PC-9 (cell line): ENCODE results near the gene PRMT9. TPM values are rescaled to one million over a fixed set of nuclear protein-coding genes. Genes with fewer than 3 reads are reported as not detected.

ENCODE experiments used
- BruUV-seq: library from RNA; stranded (reverse); fragments of 400-500 nt; replicated peaks from 2 replicates; lab custom pipeline; 2021; lab: Mats Ljungman, UMichigan
- CTCF ChIA-PET: fragments of 300-600 bp; sonication (Branson Sonifier 250); formaldehyde crosslinking; loops from one replicate; lab custom pipeline; 2022; ENCODE audit warnings: antibody characterized with exemption; lab: Charles Lee
- POLR2A ChIA-PET: fragments of 300-600 bp; sonication (Branson Sonifier 250); formaldehyde crosslinking; loops from one replicate; lab custom pipeline; 2022; ENCODE audit warnings: antibody characterized with exemption; ENCODE audit not compliant: unreplicated experiment; lab: Charles Lee
- DNase-seq, 2 experiments: peaks; one replicate each; pipeline versions ENCODE4 v3.0.0 to v3.0.0-alpha.2; 2015 to 2022; ENCODE audit warnings: mixed read lengths in 1 of 2
- H2AFZ ChIP-seq: fragments of 200-600 bp; sonication (generic); 2 replicates; pipeline ENCODE4 v1.8.1; 2017; ENCODE audit warnings: antibody characterized with exemption
- H3F3A ChIP-seq: fragments of 200-600 bp; sonication (generic); 2 replicates; pipeline ENCODE4 v1.8.1; 2017; ENCODE audit warnings: antibody characterized with exemption, mild to moderate bottlenecking, low read depth; ENCODE audit not compliant: insufficient read depth
- H3K27ac ChIP-seq: fragments of 200-600 bp; sonication (generic); 2 replicates; pipeline ENCODE4 v1.6.1; 2016; ENCODE audit warnings: mixed run types
- H3K27me3 ChIP-seq: fragments of 200-600 bp; sonication (generic); 2 replicates; pipeline ENCODE4 v1.6.1; 2016; ENCODE audit warnings: low read depth, mixed run types; ENCODE audit not compliant: insufficient read depth
- H3K36me3 ChIP-seq: fragments of 200-600 bp; sonication (generic); 2 replicates; pipeline ENCODE4 v1.6.1; 2016; ENCODE audit warnings: low read depth, mixed run types
- H3K4me1 ChIP-seq: fragments of 200-600 bp; sonication (generic); replicated peaks from 2 replicates; pipeline ENCODE4 v1.6.1; 2016; ENCODE audit warnings: mixed run types; ENCODE audit not compliant: insufficient read depth
- H3K4me2 ChIP-seq: fragments of 200-600 bp; sonication (generic); 2 replicates; pipeline ENCODE4 v1.6.1; 2017; ENCODE audit warnings: mixed run types
- H3K4me3 ChIP-seq: fragments of 200-600 bp; sonication (generic); 2 replicates; pipeline ENCODE4 v1.6.1; 2016; ENCODE audit warnings: mixed run types
- H3K79me2 ChIP-seq: fragments of 200-600 bp; sonication (generic); 2 replicates; pipeline ENCODE4 v1.6.1; 2017; ENCODE audit warnings: low read depth, mixed run types
- H3K9me2 ChIP-seq: fragments of 200-600 bp; sonication (generic); 2 replicates; pipeline ENCODE4 v1.8.1; 2017; ENCODE audit warnings: mild to moderate bottlenecking; ENCODE audit not compliant: insufficient read depth
- H3K9me3 ChIP-seq: fragments of 200-600 bp; sonication (generic); 2 replicates; pipeline ENCODE4 v1.8.1; 2016; ENCODE audit warnings: low read depth; ENCODE audit not compliant: insufficient read depth
- H4K20me1 ChIP-seq: fragments of 200-600 bp; sonication (generic); 2 replicates; pipeline ENCODE4 v1.8.1; 2017; ENCODE audit not compliant: insufficient read depth
- EZH2 ChIP-seq: fragments of 200-600 bp; sonication (generic); IDR thresholded peaks from 2 replicates; pipeline ENCODE4 v1.8.0; 2017; ENCODE audit warnings: antibody characterized with exemption, low read depth
- intact Hi-C: fragments of 100-400 bp; cut with micrococcal nuclease; formaldehyde crosslinking; loops from one replicate; pipeline ENCODE4 v1.10.0; 2022; ENCODE audit not compliant: unreplicated experiment
- total RNA-seq: library from RNA; stranded (reverse); gene quantifications from 2 replicates; pipeline ENCODE4 v1.2.3, GENCODE V29; 2021
- TF ChIP-seq, protein P1 (sequence below): fragments of 200-600 bp; sonication (generic); conservative IDR thresholded peaks from 2 replicates; pipeline ENCODE4 v1.6.1; 2017; ENCODE audit warnings: mixed run types, antibody characterized with exemption, mild to moderate bottlenecking, moderate library complexity

PRMT9 gene
- total RNA-seq, 1 experiment from 2014 or later: 9.0 TPM

DNA sequence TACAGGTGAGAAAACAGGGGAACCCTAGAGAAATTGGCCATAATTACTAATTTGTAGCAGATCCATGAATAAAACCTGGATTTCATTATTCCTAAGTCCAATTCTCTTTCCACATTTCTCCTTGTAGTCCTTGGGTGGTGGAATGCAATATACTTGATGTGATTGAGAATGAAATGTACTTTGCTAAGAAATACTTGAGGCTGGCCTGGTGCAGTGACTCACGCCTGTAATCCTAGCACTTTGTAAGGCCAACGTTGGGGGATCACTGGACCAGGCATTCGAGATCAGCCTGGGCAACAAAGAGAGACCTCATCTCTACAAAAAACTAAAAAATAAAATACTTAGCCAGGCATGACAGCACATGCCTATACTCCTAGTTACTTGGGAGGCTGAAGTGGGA lies 50.9 kb downstream of the PRMT9 start:
- TF ChIP-seq, protein P1, sequence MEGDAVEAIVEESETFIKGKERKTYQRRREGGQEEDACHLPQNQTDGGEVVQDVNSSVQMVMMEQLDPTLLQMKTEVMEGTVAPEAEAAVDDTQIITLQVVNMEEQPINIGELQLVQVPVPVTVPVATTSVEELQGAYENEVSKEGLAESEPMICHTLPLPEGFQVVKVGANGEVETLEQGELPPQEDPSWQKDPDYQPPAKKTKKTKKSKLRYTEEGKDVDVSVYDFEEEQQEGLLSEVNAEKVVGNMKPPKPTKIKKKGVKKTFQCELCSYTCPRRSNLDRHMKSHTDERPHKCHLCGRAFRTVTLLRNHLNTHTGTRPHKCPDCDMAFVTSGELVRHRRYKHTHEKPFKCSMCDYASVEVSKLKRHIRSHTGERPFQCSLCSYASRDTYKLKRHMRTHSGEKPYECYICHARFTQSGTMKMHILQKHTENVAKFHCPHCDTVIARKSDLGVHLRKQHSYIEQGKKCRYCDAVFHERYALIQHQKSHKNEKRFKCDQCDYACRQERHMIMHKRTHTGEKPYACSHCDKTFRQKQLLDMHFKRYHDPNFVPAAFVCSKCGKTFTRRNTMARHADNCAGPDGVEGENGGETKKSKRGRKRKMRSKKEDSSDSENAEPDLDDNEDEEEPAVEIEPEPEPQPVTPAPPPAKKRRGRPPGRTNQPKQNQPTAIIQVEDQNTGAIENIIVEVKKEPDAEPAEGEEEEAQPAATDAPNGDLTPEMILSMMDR: no peak
- no peak for TF ChIP-seq EZH2
- H3F3A ChIP-seq: no peaks in the 10 kb centered on the region
- no peaks in the 10 kb centered on the region for H3K27me3 ChIP-seq
- H2AFZ ChIP-seq: no peak overlapping the region
- CTCF ChIA-PET: no interaction called here
- no peak overlapping the region for H3K4me2 ChIP-seq
- H3K36me3 ChIP-seq: peaks cover 10% of the 10 kb centered on the region
- no peaks in the 10 kb centered on the region for H3K79me2 ChIP-seq
- POLR2A ChIA-PET: no interaction called here
- no peaks in the 10 kb centered on the region for H3K9me2 ChIP-seq
- H4K20me1 ChIP-seq: no peaks in the 10 kb centered on the region
- BruUV-seq: no TSS peak
- no peak overlapping the region for H3K4me3 ChIP-seq
- intact Hi-C loops: no loop called here
- no peaks in the 10 kb centered on the region for H3K9me3 ChIP-seq
- H3K27ac ChIP-seq: no peak overlapping the region
- no peaks in the 10 kb centered on the region for H3K4me1 ChIP-seq
- DNase-seq: no peak

DNA sequence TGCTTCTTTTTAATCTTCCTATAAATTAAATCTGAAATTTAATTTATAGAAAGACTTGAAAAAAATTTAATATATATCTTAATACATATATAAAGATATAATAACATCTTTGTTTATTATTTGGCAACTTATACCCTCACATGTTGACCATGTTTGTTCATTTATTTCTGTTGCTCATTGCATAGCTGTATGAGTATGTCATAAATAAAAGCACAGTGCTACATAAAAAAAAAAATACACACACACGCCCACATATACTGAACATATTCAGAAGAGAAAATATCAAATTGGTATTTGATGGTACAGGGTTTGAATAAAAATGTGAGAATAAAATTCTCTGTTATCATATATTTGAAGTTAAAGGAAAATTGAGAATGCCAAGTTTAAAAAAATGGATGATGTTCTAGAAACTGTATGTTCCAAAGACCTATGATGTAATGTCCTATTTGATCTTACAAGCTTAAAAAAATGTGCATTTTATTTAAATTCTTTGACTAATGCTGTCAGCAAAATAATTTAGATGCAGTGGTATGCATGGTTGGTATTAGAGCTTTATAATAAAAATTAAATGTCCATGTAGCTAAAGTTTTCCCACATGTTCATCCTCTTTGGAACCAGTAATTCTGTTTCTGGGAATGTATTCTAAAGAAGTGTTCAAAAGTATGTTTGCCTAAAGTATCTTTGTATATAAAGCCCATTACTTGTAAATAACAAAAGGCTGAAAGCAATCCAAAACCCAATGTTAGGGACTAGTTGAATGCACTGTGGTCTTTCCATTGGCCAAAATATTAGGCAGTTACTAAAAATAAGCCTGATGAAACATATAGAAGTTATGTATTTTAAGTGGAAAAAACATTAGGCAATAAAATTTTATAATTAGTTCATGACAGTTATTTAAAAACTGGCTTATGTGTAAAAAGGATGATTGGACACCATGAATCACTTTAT lies 53.9 kb downstream of the PRMT9 start:
- no peaks in the 10 kb centered on the region for H4K20me1 ChIP-seq
- no peaks in the 10 kb centered on the region for H3K9me2 ChIP-seq
- no peak for DNase-seq
- intact Hi-C loops: no loop called here
- H3K4me1 ChIP-seq: no peaks in the 10 kb centered on the region
- BruUV-seq: no TSS peak
- H3K27ac ChIP-seq: no peak overlapping the region
- POLR2A ChIA-PET: no interaction called here
- H3K4me3 ChIP-seq: no peak overlapping the region
- H3F3A ChIP-seq: no peaks in the 10 kb centered on the region
- no peaks in the 10 kb centered on the region for H3K79me2 ChIP-seq
- TF ChIP-seq, protein P1: no peak
- no peak for TF ChIP-seq EZH2
- no peaks in the 10 kb centered on the region for H3K9me3 ChIP-seq
- CTCF ChIA-PET: no interaction called here
- no peak overlapping the region for H3K4me2 ChIP-seq
- no peaks in the 10 kb centered on the region for H3K27me3 ChIP-seq
- no peak overlapping the region for H2AFZ ChIP-seq
- H3K36me3 ChIP-seq: peaks cover 10% of the 10 kb centered on the region

DNA sequence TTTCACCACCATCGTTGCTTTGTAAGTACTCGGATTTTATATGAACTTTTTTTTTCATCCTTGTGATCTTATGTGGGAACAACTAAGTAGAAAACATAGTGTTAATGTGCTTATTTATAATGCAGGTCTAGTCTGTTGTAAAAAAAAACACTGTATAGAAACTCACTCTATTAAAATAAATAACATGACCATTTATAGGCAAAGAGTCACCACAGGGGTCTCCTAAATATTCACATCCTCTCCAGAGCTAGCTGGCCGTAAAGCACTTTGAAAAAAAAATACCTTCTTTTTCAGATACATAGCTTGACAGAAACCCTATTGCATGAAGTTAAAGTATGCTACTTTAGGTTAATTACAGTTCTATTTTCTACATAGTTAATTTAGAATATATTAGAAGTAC lies 55.5 kb downstream of the PRMT9 start:
- intact Hi-C loops: no loop called here
- CTCF ChIA-PET: no interaction called here

More for the DNA sequence above, 55.5 kb downstream of the PRMT9 start:
- no peaks in the 10 kb centered on the region for H3K27me3 ChIP-seq
- H3K4me3 ChIP-seq: no peak overlapping the region
- H4K20me1 ChIP-seq: no peaks in the 10 kb centered on the region
- no peak overlapping the region for H3K4me2 ChIP-seq
- POLR2A ChIA-PET: interaction anchor here (0.7 kb wide), 1 partner anchor 154 kb away, joined by 4 read pairs; no protein-coding TSS in a partner anchor
- H2AFZ ChIP-seq: no peak overlapping the region
- no peak overlapping the region for H3K27ac ChIP-seq
- no peak for TF ChIP-seq EZH2
- TF ChIP-seq, protein P1: no peak
- H3F3A ChIP-seq: no peaks in the 10 kb centered on the region
- H3K36me3 ChIP-seq: peaks cover 10% of the 10 kb centered on the region; the same call in 1 of the 2 replicates
- BruUV-seq: no TSS peak
- no peaks in the 10 kb centered on the region for H3K79me2 ChIP-seq
- H3K9me3 ChIP-seq: no peaks in the 10 kb centered on the region
- no peak for DNase-seq
- H3K9me2 ChIP-seq: no peaks in the 10 kb centered on the region
- no peaks in the 10 kb centered on the region for H3K4me1 ChIP-seq
